Duodenal mucosa (tissue), 2 donors: ENCODE data around the gene TSHZ1.

Source experiments
- H3K27ac ChIP-seq: one replicate; pipeline ENCODE4 v1.7.0; 2013; ENCODE audit warnings: low read depth, low read length
- H3K27me3 ChIP-seq, 2 donors: one replicate each; pipeline ENCODE4 v1.7.0; 2013; ENCODE audit warnings: low read length in 2 of 2, control low read depth in 1 of 2; ENCODE audit not compliant: insufficient read depth in 2 of 2, control insufficient read depth in 1 of 2
- H3K36me3 ChIP-seq, 2 donors: one replicate each; pipeline ENCODE4 v1.7.0; 2013; ENCODE audit warnings: low read length in 2 of 2, control low read depth in 1 of 2; ENCODE audit not compliant: insufficient read depth in 2 of 2, control insufficient read depth in 1 of 2
- H3K4me1 ChIP-seq, 2 donors: one replicate each; pipeline ENCODE4 v1.7.0; 2013; ENCODE audit warnings: low read length in 2 of 2, control low read depth in 1 of 2; ENCODE audit not compliant: insufficient read depth in 2 of 2, control insufficient read depth in 1 of 2
- H3K4me3 ChIP-seq, 2 donors: one replicate each; pipeline ENCODE4 v1.7.0; 2013; ENCODE audit warnings: low read length in 2 of 2, low read depth in 1 of 2
- H3K9ac ChIP-seq, 2 donors: one replicate each; pipeline ENCODE4 v1.7.0; 2013; ENCODE audit warnings: low read length in 2 of 2, low read depth in 1 of 2
- H3K9me3 ChIP-seq, 2 donors: one replicate each; pipeline ENCODE4 v1.7.0; 2013; ENCODE audit warnings: low read length in 2 of 2, control low read depth in 1 of 2; ENCODE audit not compliant: control insufficient read depth in 1 of 2

Gene TSHZ1

DNA sequence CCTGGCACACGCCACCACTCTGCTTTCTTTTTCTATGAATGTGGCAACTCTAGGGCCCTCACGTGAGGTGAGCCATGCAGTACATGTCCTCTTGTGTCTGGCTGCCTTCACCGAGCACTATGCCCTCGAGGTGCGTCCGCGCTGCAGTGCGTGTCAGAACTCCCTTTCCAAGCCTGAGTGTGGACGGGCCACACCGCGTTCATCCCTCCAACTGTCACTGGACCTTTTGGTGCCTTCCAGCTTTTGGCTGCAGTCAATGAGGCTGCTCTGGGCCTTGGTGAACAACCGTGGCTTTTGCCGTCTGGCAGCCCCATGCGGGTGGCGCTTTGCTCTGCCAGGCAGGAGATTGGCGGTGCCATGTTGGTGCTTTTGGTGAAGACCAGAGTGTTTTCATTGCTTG lies 74.0 kb downstream of the TSHZ1 start:
- H3K27ac ChIP-seq, result no peak overlapping the region
- no peaks in the 10 kb centered on the region for H3K9me3 ChIP-seq
- H3K27me3 ChIP-seq, result no peaks in the 10 kb centered on the region
- H3K4me1 ChIP-seq, result peaks cover 9 to 10% of the 10 kb centered on the region in 2 donors
- no peak overlapping the region for H3K4me3 ChIP-seq
- no peak overlapping the region for H3K9ac ChIP-seq
- H3K36me3 ChIP-seq, result peaks cover 7 to 33% of the 10 kb centered on the region in 2 donors

DNA sequence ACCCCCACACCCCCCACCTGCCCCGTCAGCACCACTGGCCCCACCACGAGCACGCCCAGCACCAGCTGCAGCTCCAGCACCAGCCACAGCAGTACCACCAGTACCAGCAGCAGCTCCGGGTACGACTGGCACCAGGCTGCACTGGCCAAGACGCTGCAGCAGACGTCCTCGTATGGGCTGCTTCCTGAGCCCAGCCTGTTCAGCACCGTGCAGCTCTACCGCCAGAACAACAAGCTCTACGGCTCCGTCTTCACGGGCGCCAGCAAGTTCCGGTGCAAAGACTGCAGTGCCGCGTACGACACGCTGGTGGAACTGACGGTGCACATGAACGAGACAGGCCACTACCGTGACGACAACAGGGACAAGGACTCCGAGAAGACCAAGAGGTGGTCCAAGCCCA lies 75.3 kb downstream of the TSHZ1 start:
- Histone ChIP-seq H3K4me1 (peaks cover 5% of the 10 kb centered on the region in 2 donors), H3K9me3 (no peaks in the 10 kb centered on the region), H3K27me3 (no peaks in the 10 kb centered on the region), H3K4me3 (no peak overlapping the region), H3K27ac (no peak overlapping the region), H3K36me3 (peaks cover 7 to 33% of the 10 kb centered on the region in 2 donors), H3K9ac (no peak overlapping the region)

DNA sequence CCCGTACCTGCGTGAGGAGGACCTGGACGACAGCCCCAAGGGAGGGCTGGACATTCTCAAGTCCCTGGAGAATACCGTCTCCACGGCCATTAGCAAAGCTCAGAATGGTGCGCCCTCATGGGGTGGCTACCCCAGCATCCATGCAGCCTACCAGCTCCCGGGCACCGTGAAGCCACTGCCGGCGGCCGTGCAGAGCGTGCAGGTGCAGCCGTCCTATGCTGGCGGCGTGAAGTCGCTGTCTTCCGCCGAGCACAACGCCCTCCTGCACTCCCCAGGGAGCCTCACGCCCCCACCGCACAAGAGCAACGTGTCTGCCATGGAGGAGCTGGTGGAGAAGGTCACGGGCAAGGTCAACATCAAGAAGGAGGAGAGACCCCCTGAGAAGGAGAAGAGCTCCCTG lies 76.4 kb downstream of the TSHZ1 start:
- Histone ChIP-seq H3K36me3 (peaks cover 7 to 33% of the 10 kb centered on the region in 2 donors), H3K27ac (no peak overlapping the region), H3K4me1 (no peaks in the 10 kb centered on the region), H3K9me3 (no peaks in the 10 kb centered on the region), H3K4me3 (no peak overlapping the region), H3K9ac (no peak overlapping the region), H3K27me3 (no peaks in the 10 kb centered on the region)

DNA sequence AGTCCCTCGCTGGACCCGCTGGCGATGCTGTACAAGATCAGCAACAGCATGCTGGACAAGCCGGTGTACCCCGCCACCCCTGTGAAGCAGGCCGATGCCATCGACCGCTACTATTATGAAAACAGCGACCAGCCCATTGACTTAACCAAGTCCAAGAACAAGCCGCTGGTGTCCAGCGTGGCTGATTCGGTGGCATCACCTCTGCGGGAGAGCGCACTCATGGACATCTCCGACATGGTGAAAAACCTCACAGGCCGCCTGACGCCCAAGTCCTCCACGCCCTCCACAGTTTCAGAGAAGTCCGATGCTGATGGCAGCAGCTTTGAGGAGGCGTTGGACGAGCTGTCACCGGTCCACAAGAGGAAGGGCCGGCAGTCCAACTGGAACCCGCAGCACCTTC lies 77.1 kb downstream of the TSHZ1 start:
- Histone ChIP-seq H3K4me1 (no peaks in the 10 kb centered on the region), H3K9ac (no peak overlapping the region), H3K4me3 (no peak overlapping the region), H3K9me3 (no peaks in the 10 kb centered on the region), H3K36me3 (peaks cover 7 to 33% of the 10 kb centered on the region in 2 donors), H3K27me3 (no peaks in the 10 kb centered on the region), H3K27ac (no peak overlapping the region)

DNA sequence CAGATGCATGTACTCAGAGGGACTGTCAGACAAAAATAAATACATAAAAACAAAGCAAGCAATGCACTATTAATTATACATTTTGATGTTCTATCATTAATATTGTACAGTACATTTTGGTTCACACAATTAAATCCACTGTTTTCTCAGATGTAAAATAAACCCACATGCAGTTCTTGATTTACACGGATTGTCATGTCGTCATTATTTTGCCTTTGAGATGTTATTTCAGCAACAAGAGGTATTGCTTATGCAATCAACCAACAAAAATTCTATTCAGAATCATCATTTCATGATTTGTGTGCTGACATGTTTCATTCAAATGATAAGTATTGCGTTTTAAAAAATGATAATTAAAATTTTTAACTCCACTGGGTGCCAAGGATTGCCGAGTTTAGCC lies 79.2 kb downstream of the TSHZ1 start:
- Histone ChIP-seq H3K27me3 (no peaks in the 10 kb centered on the region), H3K27ac (no peak overlapping the region), H3K9ac (no peak overlapping the region), H3K36me3 (peaks cover 7 to 33% of the 10 kb centered on the region in 2 donors), H3K9me3 (no peaks in the 10 kb centered on the region), H3K4me1 (no peaks in the 10 kb centered on the region), H3K4me3 (no peak overlapping the region)

GRCh38 chr18:75290737-75291358 lies 80.3 kb downstream of the TSHZ1 start:
- H3K36me3 ChIP-seq, result peaks cover 7 to 23% of the 10 kb centered on the region in 2 donors
- no peak overlapping the region for H3K4me3 ChIP-seq
- no peaks in the 10 kb centered on the region for H3K9me3 ChIP-seq
- no peaks in the 10 kb centered on the region for H3K4me1 ChIP-seq
- no peak overlapping the region for H3K27ac ChIP-seq
- no peaks in the 10 kb centered on the region for H3K27me3 ChIP-seq
- H3K9ac ChIP-seq, result no peak overlapping the region

DNA sequence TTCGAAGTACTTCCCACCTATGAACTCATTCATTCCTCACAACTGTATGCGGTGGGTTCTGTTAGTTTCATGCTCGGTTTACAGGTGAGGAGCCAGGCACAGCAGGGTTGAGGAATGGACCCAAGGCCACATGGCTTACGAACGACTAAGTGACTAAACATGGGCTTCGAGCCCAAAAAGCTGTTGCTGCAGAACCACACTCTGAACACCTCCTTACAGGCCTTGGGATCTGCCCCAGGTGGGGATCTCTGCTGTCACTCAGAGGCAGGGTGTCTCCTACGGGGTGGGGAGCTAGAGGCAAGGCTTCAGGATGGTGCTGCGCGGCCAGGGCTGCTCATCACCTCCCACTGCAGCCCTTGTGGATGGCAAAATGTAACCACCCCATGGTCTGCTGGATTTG lies 80.9 kb downstream of the TSHZ1 start:
- Histone ChIP-seq H3K27me3 (no peaks in the 10 kb centered on the region), H3K4me3 (no peak overlapping the region), H3K9ac (no peak overlapping the region), H3K27ac (no peak overlapping the region), H3K36me3 (peaks cover 3 to 17% of the 10 kb centered on the region in 2 donors), H3K4me1 (no peaks in the 10 kb centered on the region), H3K9me3 (no peaks in the 10 kb centered on the region)

GRCh38 chr18:75293591-75293990 lies 83.0 kb downstream of the TSHZ1 start:
- Histone ChIP-seq H3K4me3 (no peak overlapping the region), H3K9ac (no peak overlapping the region), H3K27ac (no peak overlapping the region), H3K9me3 (no peaks in the 10 kb centered on the region), H3K27me3 (no peaks in the 10 kb centered on the region), H3K4me1 (no peaks in the 10 kb centered on the region), H3K36me3 (no peaks in the 10 kb centered on the region)

- Histone ChIP-seq H3K9me3 (no peaks in the 10 kb centered on the region), H3K27me3 (no peaks in the 10 kb centered on the region), H3K4me1 (no peaks in the 10 kb centered on the region), H3K9ac (no peak overlapping the region), H3K27ac (no peak overlapping the region), H3K4me3 (no peak overlapping the region), H3K36me3 (no peaks in the 10 kb centered on the region)
Measured at GRCh38 chr18:75297731-75298130, 87.1 kb downstream of the TSHZ1 start.

- no peaks in the 10 kb centered on the region for H3K27me3 ChIP-seq
- no peaks in the 10 kb centered on the region for H3K36me3 ChIP-seq
- H3K4me3 ChIP-seq, result no peak overlapping the region
- no peak overlapping the region for H3K9ac ChIP-seq
- H3K9me3 ChIP-seq, result no peaks in the 10 kb centered on the region
- no peaks in the 10 kb centered on the region for H3K4me1 ChIP-seq
- H3K27ac ChIP-seq, result no peak overlapping the region
Measured at GRCh38 chr18:75304678-75305557, 94.3 kb downstream of the TSHZ1 start.
